Omental fat pad (tissue), 4 donors: Measurements from ENCODE around the gene PTPN9. TPM values are rescaled to one million over a fixed set of nuclear protein-coding genes. Genes with fewer than 3 reads are reported as not detected.
"Not testable (repeated sequence)": the region's sequence is repeated elsewhere in the genome, so short reads cannot be mapped to it uniquely, and the experiment has no call there.

Experiments
- ATAC-seq: fragments of 150-250 bp; one replicate; pipeline ENCODE4 v1.9.1; 2016; ENCODE audit warnings: mild to moderate bottlenecking, moderate library complexity; ENCODE audit not compliant: low FRiP score
- DNase-seq: peaks from one replicate; pipeline ENCODE4 v3.0.0-alpha.2; 2019; ENCODE audit warnings: low spot score
- CTCF ChIP-seq, 3 donors: fragments of 450-650 bp; IDR thresholded peaks; one replicate each; pipeline ENCODE4 v1.5.1; 2016 to 2017; ENCODE audit warnings: antibody characterized with exemption in 3 of 3, mild to moderate bottlenecking in 3 of 3, moderate library complexity in 2 of 3
- total RNA-seq, 4 donors: library from RNA; depleted of rRNA; stranded (reverse); fragments of >200 nt; gene quantifications; one replicate each; pipeline ENCODE4 v1.1.0, GENCODE V29; 2016

The PTPN9 gene
- total RNA-seq, 4 donors from 2014 or later: 12.4 to 18.9 (median 16.1) TPM

GRCh38 chr15:75594276-75594675 lies 15.2 kb upstream of the PTPN9 start:
- ATAC-seq (peak; percentile 19), DNase-seq (no peak)
- TF ChIP-seq CTCF (IDR thresholded peaks at IDR 0.05): no peak

GRCh38 chr15:75591655-75592364 lies 12.7 kb upstream of the PTPN9 start:
- no peak for TF ChIP-seq CTCF (IDR thresholded peaks at IDR 0.05)
- no peak for ATAC-seq
- no peak for DNase-seq

- no peak for DNase-seq
- no peak for TF ChIP-seq CTCF (IDR thresholded peaks at IDR 0.05)
- no peak for ATAC-seq
Observed at GRCh38 chr15:75590239-75590638, 11.1 kb upstream of the PTPN9 start.

- ATAC-seq: no peak
- TF ChIP-seq CTCF (IDR thresholded peaks at IDR 0.05): no peak
- DNase-seq: no peak
Observed at GRCh38 chr15:75589071-75589470, 10.0 kb upstream of the PTPN9 start.

GRCh38 chr15:75586422-75586821 lies 7.3 kb upstream of the PTPN9 start:
- DNase-seq, ATAC-seq: not testable (repeated sequence)

- DNase-seq (no peak), ATAC-seq (no peak)
- no peak for TF ChIP-seq CTCF (IDR thresholded peaks at IDR 0.05)
Observed at GRCh38 chr15:75584121-75584520, 5.0 kb upstream of the PTPN9 start.

GRCh38 chr15:75583701-75584100 lies 4.6 kb upstream of the PTPN9 start:
- no peak for ATAC-seq
- no peak for DNase-seq
- no peak for TF ChIP-seq CTCF (IDR thresholded peaks at IDR 0.05)

GRCh38 chr15:75582943-75583342 lies 3.8 kb upstream of the PTPN9 start:
- ATAC-seq, DNase-seq: not testable (repeated sequence)
